Muscle of leg (tissue), 11 donors: ENCODE data around the gene MYH13. TPM values are rescaled to one million over a fixed set of nuclear protein-coding genes. Genes with fewer than 3 reads are reported as not detected.
A peak's percentile ranks its signal among the peaks of the same experiment; 100 is the strongest.

Source experiments
- DNase-seq: peaks from one replicate; pipeline ENCODE4 v3.0.0; 2013
- H3K27ac ChIP-seq: one replicate; pipeline ENCODE4 v1.5.1; 2013; ENCODE audit warnings: mild to moderate bottlenecking, low read length, control low read depth
- H3K27me3 ChIP-seq: one replicate; pipeline ENCODE4 v1.6.1; 2013; ENCODE audit warnings: low read length; ENCODE audit not compliant: control insufficient read depth, insufficient read depth
- H3K36me3 ChIP-seq: one replicate; pipeline ENCODE4 v1.6.1; 2013; ENCODE audit warnings: low read length; ENCODE audit not compliant: control insufficient read depth, insufficient read depth
- H3K4me1 ChIP-seq: one replicate; pipeline ENCODE4 v1.6.1; 2013; ENCODE audit warnings: low read length; ENCODE audit not compliant: control insufficient read depth, insufficient read depth
- H3K4me3 ChIP-seq: one replicate; pipeline ENCODE4 v1.5.1; 2013; ENCODE audit warnings: low read length, control low read depth
- H3K9me3 ChIP-seq: replicated peaks from 2 replicates; pipeline ENCODE4 v1.6.1; 2013; ENCODE audit warnings: low read depth, low read length; ENCODE audit not compliant: control insufficient read depth
- WGBS: methylation state at CpG from one replicate; pipeline ENCODE4 v1.1.5; 2013; ENCODE audit warnings: missing lambda C conversion rate; ENCODE audit not compliant: insufficient coverage; 5-methylcytosine and 5-hydroxymethylcytosine counted together
- polyA plus RNA-seq, 8 donors: library from polyadenylated mRNA; unstranded; fragments of 120-200 nt; gene quantifications; one replicate each; pipeline versions ENCODE4 v1.2.1 to v1.2.3, GENCODE V29; 2013; ENCODE audit warnings: inconsistent platforms in 1 of 8, low replicate concordance in 1 of 8; ENCODE audit not compliant: insufficient read length in 8 of 8, insufficient read depth in 1 of 8
- total RNA-seq: library from RNA; stranded (reverse); fragments of 120-200 nt; gene quantifications from one replicate; pipeline ENCODE4 v1.2.4, GENCODE V29; 2013

MYH13 gene
- total and polyA plus RNA-seq, 9 donors = 0.31 to 1.4 (median 0.93) TPM

DNA sequence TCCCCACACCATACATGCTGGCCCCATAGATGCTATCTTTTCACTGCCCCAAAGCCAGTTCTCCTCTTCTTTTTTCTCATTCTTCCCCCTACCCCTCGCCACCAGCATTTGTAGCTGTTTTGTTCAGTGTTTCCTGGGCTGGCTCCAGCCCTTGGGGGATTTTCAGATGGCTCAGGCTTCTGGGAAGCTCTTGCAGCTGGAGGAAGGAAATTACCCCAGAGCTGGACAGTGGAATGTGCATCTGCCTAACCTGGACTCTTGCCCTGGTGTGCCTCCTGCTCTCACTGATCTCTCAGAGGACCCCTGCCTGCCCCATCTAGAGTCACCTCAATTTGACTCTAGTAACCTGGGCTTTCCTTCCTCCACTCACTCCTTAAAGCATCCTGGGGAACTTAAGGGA is 82.8 kb downstream of the MYH13 start:
- Histone ChIP-seq H3K27me3 (peaks cover 4% of the 10 kb centered on the region), H3K9me3 (no peaks in the 10 kb centered on the region), H3K36me3 (no peaks in the 10 kb centered on the region), H3K27ac (peak overlapping the region; percentile 35), H3K4me3 (no peak overlapping the region), H3K4me1 (peaks cover 17% of the 10 kb centered on the region)
- DNase-seq = peak; percentile 81
- 0% methylated on average over 1 of the region's 1 CpG for WGBS

DNA sequence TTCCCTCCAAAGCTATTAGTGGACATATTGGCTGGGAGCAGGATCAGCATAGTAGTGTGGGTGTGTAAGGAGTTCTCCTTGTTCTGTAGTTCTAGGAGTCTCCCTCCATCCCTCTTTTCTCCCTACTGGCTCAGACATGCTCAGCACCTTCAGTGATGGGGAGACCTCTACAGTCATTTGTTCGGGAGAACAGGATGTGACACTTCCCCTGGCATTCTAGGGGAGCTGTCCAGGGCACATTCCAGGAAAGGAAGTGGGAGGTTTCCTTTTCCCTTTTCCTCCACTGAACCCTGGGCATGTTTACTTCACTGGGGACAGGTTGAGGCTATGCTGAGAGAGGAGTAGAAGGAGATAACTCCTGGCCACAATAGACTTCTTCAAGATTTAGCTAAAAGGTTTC is 86.5 kb downstream of the MYH13 start:
- H3K4me1 ChIP-seq = peaks cover 11% of the 10 kb centered on the region
- DNase-seq = no peak
- no peak overlapping the region for H3K4me3 ChIP-seq
- no peaks in the 10 kb centered on the region for H3K36me3 ChIP-seq
- H3K27ac ChIP-seq = no peak overlapping the region
- H3K27me3 ChIP-seq = peaks cover 4% of the 10 kb centered on the region
- peaks cover 1% of the 10 kb centered on the region for H3K9me3 ChIP-seq
- no CpG with 5 or more reads among the region's 1 CpG for WGBS

DNA sequence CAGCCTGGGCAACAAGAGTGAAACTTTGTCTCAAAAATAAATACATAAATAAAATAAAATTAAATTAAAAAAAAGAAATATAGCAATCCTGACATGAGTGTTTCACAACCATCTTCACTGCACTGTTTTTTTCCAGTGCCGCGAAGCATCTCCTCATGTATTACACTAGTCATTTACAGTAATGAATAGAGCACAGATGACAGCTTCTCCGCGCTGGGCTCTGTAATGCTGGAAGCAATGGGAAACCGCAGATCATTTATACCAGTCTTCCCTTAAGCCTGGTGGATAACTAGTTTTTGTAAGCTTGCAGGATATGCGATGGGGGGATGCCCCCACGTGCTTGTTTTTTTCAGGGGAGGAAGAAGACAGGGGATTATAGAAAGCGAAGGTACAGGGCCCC is 86.9 kb downstream of the MYH13 start:
- Histone ChIP-seq H3K4me1 (peaks cover 11% of the 10 kb centered on the region), H3K4me3 (no peak overlapping the region), H3K9me3 (peaks cover 3% of the 10 kb centered on the region), H3K27me3 (peaks cover 4% of the 10 kb centered on the region), H3K27ac (no peak overlapping the region), H3K36me3 (no peaks in the 10 kb centered on the region)
- no CpG with 5 or more reads among the region's 8 CpGs for WGBS
- DNase-seq = no peak

- peaks cover 3% of the 10 kb centered on the region for H3K9me3 ChIP-seq
- DNase-seq = no peak
- H3K36me3 ChIP-seq = no peaks in the 10 kb centered on the region
- H3K4me1 ChIP-seq = peaks cover 4% of the 10 kb centered on the region
- H3K4me3 ChIP-seq = no peak overlapping the region
- WGBS = no CpG with 5 or more reads among the region's 1 CpG
- H3K27ac ChIP-seq = no peak overlapping the region
- no peaks in the 10 kb centered on the region for H3K27me3 ChIP-seq
Measured at GRCh38 chr17:10280068-10280467, 92.7 kb downstream of the MYH13 start.

- Histone ChIP-seq H3K4me1 (peaks cover 4% of the 10 kb centered on the region), H3K36me3 (no peaks in the 10 kb centered on the region), H3K27ac (no peak overlapping the region), H3K9me3 (peaks cover 3% of the 10 kb centered on the region), H3K4me3 (no peak overlapping the region), H3K27me3 (no peaks in the 10 kb centered on the region)
- WGBS = 25% methylated on average over 1 of the region's 3 CpGs
- no peak for DNase-seq
Measured at GRCh38 chr17:10278218-10278617, 94.6 kb downstream of the MYH13 start.

DNA sequence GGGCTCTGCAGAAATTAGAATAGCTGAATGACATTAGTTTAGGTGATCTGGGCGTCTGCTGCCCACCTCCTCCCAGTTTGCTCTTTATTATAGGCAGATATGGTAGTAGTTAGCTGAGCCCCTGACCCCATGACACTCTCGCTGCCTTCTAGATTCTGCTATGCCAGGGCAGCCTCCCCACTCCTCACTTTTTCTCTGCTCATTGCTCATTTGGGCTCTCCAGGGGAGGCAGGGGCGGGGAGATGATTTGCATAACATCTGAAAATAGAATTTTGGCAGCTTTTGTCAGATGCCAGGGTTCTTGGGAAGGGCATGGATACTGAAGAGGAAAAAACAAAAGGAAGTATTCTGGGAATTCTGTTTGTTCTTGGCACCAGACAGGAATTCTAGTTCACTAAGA is 96.4 kb downstream of the MYH13 start:
- peaks cover 2% of the 10 kb centered on the region for H3K27me3 ChIP-seq
- no peak overlapping the region for H3K4me3 ChIP-seq
- H3K36me3 ChIP-seq = no peaks in the 10 kb centered on the region
- H3K4me1 ChIP-seq = peaks cover 4% of the 10 kb centered on the region
- peaks cover 3% of the 10 kb centered on the region for H3K9me3 ChIP-seq
- DNase-seq = no peak
- WGBS = no CpG with 5 or more reads among the region's 3 CpGs
- H3K27ac ChIP-seq = no peak overlapping the region

DNA sequence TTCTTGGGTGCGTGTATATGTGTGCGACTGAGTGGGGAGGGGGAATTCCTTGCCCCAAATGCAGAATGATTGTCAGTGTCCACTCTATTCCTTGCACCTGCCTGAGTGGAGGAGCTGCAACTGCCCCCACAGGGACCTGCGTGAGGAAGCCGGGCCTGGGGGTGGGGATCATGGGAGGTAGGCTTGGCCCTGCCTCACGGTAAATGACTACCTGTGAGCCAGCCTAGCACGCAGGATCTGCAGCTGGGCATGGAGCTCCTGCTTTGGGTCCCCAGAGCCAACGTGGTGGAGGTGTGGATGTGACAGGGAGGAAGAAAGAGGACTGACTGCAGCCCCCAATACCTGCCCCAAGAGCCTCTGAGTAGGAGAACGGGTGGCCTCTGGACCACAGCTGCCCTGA is 97.4 kb downstream of the MYH13 start:
- 69% methylated on average over 7 of the region's 8 CpGs for WGBS
- Histone ChIP-seq H3K9me3 (no peaks in the 10 kb centered on the region), H3K27me3 (peaks cover 2% of the 10 kb centered on the region), H3K27ac (no peak overlapping the region), H3K36me3 (no peaks in the 10 kb centered on the region), H3K4me3 (no peak overlapping the region), H3K4me1 (peaks cover 4% of the 10 kb centered on the region)
- no peak for DNase-seq

- H3K27ac ChIP-seq = no peak overlapping the region
Measured at GRCh38 chr17:10271106-10271562, 101.7 kb downstream of the MYH13 start.

GRCh38 chr17:10270258-10270657 is 102.5 kb downstream of the MYH13 start:
- DNase-seq = no peak
- H3K36me3 ChIP-seq = no peaks in the 10 kb centered on the region
- no CpG with 5 or more reads among the region's 1 CpG for WGBS
- H3K4me3 ChIP-seq = no peak overlapping the region
- H3K27me3 ChIP-seq = peaks cover 2% of the 10 kb centered on the region
- H3K9me3 ChIP-seq = no peaks in the 10 kb centered on the region
- H3K27ac ChIP-seq = no peak overlapping the region
- H3K4me1 ChIP-seq = no peaks in the 10 kb centered on the region

More at GRCh38 chr17:10271106-10271562, 101.7 kb downstream of the MYH13 start:
- peaks cover 2% of the 10 kb centered on the region for H3K27me3 ChIP-seq
- H3K4me1 ChIP-seq = no peaks in the 10 kb centered on the region
- no peak for DNase-seq
- WGBS = 60% methylated on average over 1 of the region's 3 CpGs
- no peak overlapping the region for H3K4me3 ChIP-seq
- no peaks in the 10 kb centered on the region for H3K36me3 ChIP-seq
- no peaks in the 10 kb centered on the region for H3K9me3 ChIP-seq

DNA sequence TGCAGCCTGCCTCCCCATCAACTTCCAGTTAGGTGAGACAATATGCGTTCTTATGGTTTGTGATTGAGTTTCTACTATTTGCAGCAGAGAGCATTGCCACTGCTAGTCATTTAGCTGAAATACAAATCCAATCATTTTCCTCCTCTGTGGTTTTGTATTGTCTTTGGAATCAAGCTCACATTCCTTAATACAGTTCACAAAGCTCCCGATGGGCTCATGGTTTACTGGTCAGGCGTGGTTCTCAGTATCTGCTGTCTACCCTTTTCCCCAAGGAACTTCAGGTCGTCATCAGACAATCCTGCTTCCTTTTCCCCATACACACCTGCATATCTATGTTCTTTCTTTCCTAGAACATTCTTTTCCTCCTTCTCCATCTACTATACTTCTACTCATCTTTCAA is 104.8 kb downstream of the MYH13 start:
- H3K36me3 ChIP-seq = no peaks in the 10 kb centered on the region
- peaks cover 1% of the 10 kb centered on the region for H3K27me3 ChIP-seq
- 37% methylated on average over 3 of the region's 4 CpGs for WGBS
- H3K4me1 ChIP-seq = no peaks in the 10 kb centered on the region
- no peaks in the 10 kb centered on the region for H3K9me3 ChIP-seq
- DNase-seq = peak; percentile 40
- no peak overlapping the region for H3K4me3 ChIP-seq
- no peak overlapping the region for H3K27ac ChIP-seq

DNA sequence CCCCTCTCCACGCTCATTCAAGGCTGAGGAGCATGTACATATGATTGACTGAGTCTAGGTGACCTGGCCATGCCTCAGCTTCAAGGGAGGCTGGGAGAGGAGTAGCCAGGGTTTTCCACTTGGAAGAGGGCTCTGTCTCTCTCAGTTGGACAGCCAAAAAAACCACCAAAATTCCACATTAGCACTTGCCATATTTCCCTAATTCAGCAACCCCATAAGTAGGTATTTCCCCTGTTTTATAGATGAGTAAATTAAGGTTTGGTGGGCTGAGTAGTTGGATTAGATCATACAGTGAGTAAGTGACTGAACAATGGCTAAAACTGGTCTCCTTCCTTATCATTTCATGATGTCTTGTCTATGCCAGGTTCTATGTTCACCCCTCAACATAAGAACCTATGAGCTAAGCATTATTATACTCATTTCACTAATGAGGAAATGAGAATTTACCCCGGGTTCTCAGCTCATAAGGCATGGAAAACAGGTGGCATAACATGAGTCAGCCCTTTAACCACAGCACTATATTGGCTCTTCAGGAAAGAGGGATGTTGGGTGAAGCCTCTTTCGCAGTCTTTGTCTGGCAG is 106.4 kb downstream of the MYH13 start:
- Histone ChIP-seq H3K4me3 (no peak overlapping the region), H3K9me3 (no peaks in the 10 kb centered on the region), H3K27me3 (no peaks in the 10 kb centered on the region), H3K27ac (no peak overlapping the region), H3K4me1 (no peaks in the 10 kb centered on the region), H3K36me3 (no peaks in the 10 kb centered on the region)
- WGBS = no CpG with 5 or more reads among the region's 3 CpGs
- no peak for DNase-seq
